Breast epithelium (tissue), 3 donors: ENCODE measurements around the gene MRPL41.
"Not testable (repeated sequence)": the region's sequence is repeated elsewhere in the genome, so short reads cannot be mapped to it uniquely, and the experiment has no call there.

Experiments
- CTCF ChIP-seq, 3 donors: fragments of 450-650 bp; IDR thresholded peaks; one replicate each; pipeline ENCODE4 v1.5.1; 2016 to 2017; ENCODE audit warnings: antibody characterized with exemption in 3 of 3, mild to moderate bottlenecking in 3 of 3, moderate library complexity in 3 of 3
- POLR2A ChIP-seq: fragments of 450-650 bp; IDR thresholded peaks from one replicate; pipeline ENCODE4 v1.6.1; 2016; ENCODE audit warnings: antibody characterized with exemption, mild to moderate bottlenecking, moderate library complexity

GRCh38 chr9:137550958-137551263 lies 768 bp upstream of the MRPL41 start:
- not testable (repeated sequence) for TF ChIP-seq CTCF (IDR thresholded peaks at IDR 0.05); POLR2A
